ENCODE measurements around the gene SLC29A4. TPM values are rescaled to one million over a fixed set of nuclear protein-coding genes. Genes with fewer than 3 reads are reported as not detected.

SLC29A4 gene
- total RNA-seq, 1 donor from 2014 or later, result 6.3 TPM

- Histone ChIP-seq H3K27ac (ENCODE audit: low read depth, low read length) (no peak overlapping the region), H3K4me3 (ENCODE audit: low read length in 3 of 3) (no peak overlapping the region), H3K4me1 (ENCODE audit: control insufficient read depth in 3 of 3, insufficient read depth in 3 of 3, low read length in 3 of 3) (no peaks in the 10 kb centered on the region), H3K27me3 (ENCODE audit: control insufficient read depth in 3 of 3, insufficient read depth in 3 of 3, low read length in 3 of 3) (no peaks in the 10 kb centered on the region), H3K36me3 (ENCODE audit: control insufficient read depth in 3 of 3, insufficient read depth in 3 of 3, low read length in 3 of 3) (peaks cover 32 to 50% (median 44%) of the 10 kb centered on the region in 3 donors), H3K9ac (ENCODE audit: low read depth in 1 of 3, low read length in 3 of 3) (no peak overlapping the region), H3K9me3 (ENCODE audit: control insufficient read depth in 3 of 3, low read length in 3 of 3) (peaks cover 0 to 3% (median 0%) of the 10 kb centered on the region in 3 donors)
Observed at GRCh38 chr7:5339955-5340354, 57.2 kb downstream of the SLC29A4 start.

- H3K9me3 ChIP-seq (ENCODE audit: control insufficient read depth in 3 of 3, low read length in 3 of 3), result peaks cover 0 to 3% (median 0%) of the 10 kb centered on the region in 3 donors
- H3K27me3 ChIP-seq (ENCODE audit: control insufficient read depth in 3 of 3, insufficient read depth in 3 of 3, low read length in 3 of 3), result no peaks in the 10 kb centered on the region
- H3K27ac ChIP-seq (ENCODE audit: low read depth, low read length), result no peak overlapping the region
- no peak overlapping the region for H3K4me3 ChIP-seq (ENCODE audit: low read length in 3 of 3)
- no peak overlapping the region for H3K9ac ChIP-seq (ENCODE audit: low read depth in 1 of 3, low read length in 3 of 3)
- H3K36me3 ChIP-seq (ENCODE audit: control insufficient read depth in 3 of 3, insufficient read depth in 3 of 3, low read length in 3 of 3), result peaks cover 41 to 44% (median 42%) of the 10 kb centered on the region in 3 donors
- no peaks in the 10 kb centered on the region for H3K4me1 ChIP-seq (ENCODE audit: control insufficient read depth in 3 of 3, insufficient read depth in 3 of 3, low read length in 3 of 3)
Observed at GRCh38 chr7:5342631-5343030, 59.9 kb downstream of the SLC29A4 start.

GRCh38 chr7:5343884-5344283, 61.1 kb downstream of the SLC29A4 start:
- Histone ChIP-seq H3K27ac (ENCODE audit: low read depth, low read length) (no peak overlapping the region), H3K27me3 (ENCODE audit: control insufficient read depth in 3 of 3, insufficient read depth in 3 of 3, low read length in 3 of 3) (no peaks in the 10 kb centered on the region), H3K9me3 (ENCODE audit: control insufficient read depth in 3 of 3, low read length in 3 of 3) (peaks cover 0 to 3% (median 0%) of the 10 kb centered on the region in 3 donors), H3K9ac (ENCODE audit: low read depth in 1 of 3, low read length in 3 of 3) (no peak overlapping the region), H3K4me1 (ENCODE audit: control insufficient read depth in 3 of 3, insufficient read depth in 3 of 3, low read length in 3 of 3) (no peaks in the 10 kb centered on the region), H3K4me3 (ENCODE audit: low read length in 3 of 3) (no peak overlapping the region), H3K36me3 (ENCODE audit: control insufficient read depth in 3 of 3, insufficient read depth in 3 of 3, low read length in 3 of 3) (peaks cover 42 to 46% (median 44%) of the 10 kb centered on the region in 3 donors)

GRCh38 chr7:5344342-5344741, 61.6 kb downstream of the SLC29A4 start:
- H3K4me1 ChIP-seq (ENCODE audit: control insufficient read depth in 3 of 3, insufficient read depth in 3 of 3, low read length in 3 of 3), result no peaks in the 10 kb centered on the region
- peaks cover 43 to 44% (median 44%) of the 10 kb centered on the region in 3 donors for H3K36me3 ChIP-seq (ENCODE audit: control insufficient read depth in 3 of 3, insufficient read depth in 3 of 3, low read length in 3 of 3)
- no peak overlapping the region for H3K4me3 ChIP-seq (ENCODE audit: low read length in 3 of 3)
- no peak overlapping the region for H3K27ac ChIP-seq (ENCODE audit: low read depth, low read length)
- H3K9ac ChIP-seq (ENCODE audit: low read depth in 1 of 3, low read length in 3 of 3), result no peak overlapping the region
- H3K27me3 ChIP-seq (ENCODE audit: control insufficient read depth in 3 of 3, insufficient read depth in 3 of 3, low read length in 3 of 3), result no peaks in the 10 kb centered on the region
- H3K9me3 ChIP-seq (ENCODE audit: control insufficient read depth in 3 of 3, low read length in 3 of 3), result peaks cover 0 to 3% (median 0%) of the 10 kb centered on the region in 3 donors

- H3K27ac ChIP-seq (ENCODE audit: low read depth, low read length), result no peak overlapping the region
- no peaks in the 10 kb centered on the region for H3K27me3 ChIP-seq (ENCODE audit: control insufficient read depth in 3 of 3, insufficient read depth in 3 of 3, low read length in 3 of 3)
- no peak overlapping the region for H3K4me3 ChIP-seq (ENCODE audit: low read length in 3 of 3)
- peaks cover 40 to 45% (median 44%) of the 10 kb centered on the region in 3 donors for H3K36me3 ChIP-seq (ENCODE audit: control insufficient read depth in 3 of 3, insufficient read depth in 3 of 3, low read length in 3 of 3)
- H3K4me1 ChIP-seq (ENCODE audit: control insufficient read depth in 3 of 3, insufficient read depth in 3 of 3, low read length in 3 of 3), result no peaks in the 10 kb centered on the region
- peaks cover 0 to 3% (median 0%) of the 10 kb centered on the region in 3 donors for H3K9me3 ChIP-seq (ENCODE audit: control insufficient read depth in 3 of 3, low read length in 3 of 3)
- no peak overlapping the region for H3K9ac ChIP-seq (ENCODE audit: low read depth in 1 of 3, low read length in 3 of 3)
Observed at GRCh38 chr7:5345171-5345570, 62.4 kb downstream of the SLC29A4 start.

GRCh38 chr7:5345671-5346070, 62.9 kb downstream of the SLC29A4 start:
- H3K4me1 ChIP-seq (ENCODE audit: control insufficient read depth in 3 of 3, insufficient read depth in 3 of 3, low read length in 3 of 3), result no peaks in the 10 kb centered on the region
- no peak overlapping the region for H3K27ac ChIP-seq (ENCODE audit: low read depth, low read length)
- peaks cover 0 to 3% (median 0%) of the 10 kb centered on the region in 3 donors for H3K9me3 ChIP-seq (ENCODE audit: control insufficient read depth in 3 of 3, low read length in 3 of 3)
- no peak overlapping the region for H3K4me3 ChIP-seq (ENCODE audit: low read length in 3 of 3)
- no peak overlapping the region for H3K9ac ChIP-seq (ENCODE audit: low read depth in 1 of 3, low read length in 3 of 3)
- peaks cover 39 to 49% (median 48%) of the 10 kb centered on the region in 3 donors for H3K36me3 ChIP-seq (ENCODE audit: control insufficient read depth in 3 of 3, insufficient read depth in 3 of 3, low read length in 3 of 3)
- no peaks in the 10 kb centered on the region for H3K27me3 ChIP-seq (ENCODE audit: control insufficient read depth in 3 of 3, insufficient read depth in 3 of 3, low read length in 3 of 3)

- H3K4me1 ChIP-seq (ENCODE audit: control insufficient read depth in 3 of 3, insufficient read depth in 3 of 3, low read length in 3 of 3), result no peaks in the 10 kb centered on the region
- H3K27ac ChIP-seq (ENCODE audit: low read depth, low read length), result no peak overlapping the region
- no peak overlapping the region for H3K9ac ChIP-seq (ENCODE audit: low read depth in 1 of 3, low read length in 3 of 3)
- H3K4me3 ChIP-seq (ENCODE audit: low read length in 3 of 3), result no peak overlapping the region
- H3K36me3 ChIP-seq (ENCODE audit: control insufficient read depth in 3 of 3, insufficient read depth in 3 of 3, low read length in 3 of 3), result peaks cover 38 to 48% (median 45%) of the 10 kb centered on the region in 3 donors
- H3K9me3 ChIP-seq (ENCODE audit: control insufficient read depth in 3 of 3, low read length in 3 of 3), result peaks cover 0 to 3% (median 0%) of the 10 kb centered on the region in 3 donors
- no peaks in the 10 kb centered on the region for H3K27me3 ChIP-seq (ENCODE audit: control insufficient read depth in 3 of 3, insufficient read depth in 3 of 3, low read length in 3 of 3)
Observed at GRCh38 chr7:5348134-5349004, 65.6 kb downstream of the SLC29A4 start.

- Histone ChIP-seq H3K27ac (ENCODE audit: low read depth, low read length) (no peak overlapping the region), H3K4me3 (ENCODE audit: low read length in 3 of 3) (no peak overlapping the region), H3K4me1 (ENCODE audit: control insufficient read depth in 3 of 3, insufficient read depth in 3 of 3, low read length in 3 of 3) (no peaks in the 10 kb centered on the region)
Observed at GRCh38 chr7:5349005-5349380, 66.2 kb downstream of the SLC29A4 start.

GRCh38 chr7:5349437-5350173, 66.9 kb downstream of the SLC29A4 start:
- no peaks in the 10 kb centered on the region for H3K9me3 ChIP-seq (ENCODE audit: control insufficient read depth in 3 of 3, low read length in 3 of 3)
- H3K27ac ChIP-seq (ENCODE audit: low read depth, low read length), result no peak overlapping the region
- H3K27me3 ChIP-seq (ENCODE audit: control insufficient read depth in 3 of 3, insufficient read depth in 3 of 3, low read length in 3 of 3), result no peaks in the 10 kb centered on the region
- peaks cover 3 to 5% (median 5%) of the 10 kb centered on the region in 3 donors for H3K4me1 ChIP-seq (ENCODE audit: control insufficient read depth in 3 of 3, insufficient read depth in 3 of 3, low read length in 3 of 3)
- H3K4me3 ChIP-seq (ENCODE audit: low read length in 3 of 3), result no peak overlapping the region
- no peak overlapping the region for H3K9ac ChIP-seq (ENCODE audit: low read depth in 1 of 3, low read length in 3 of 3)
- peaks cover 25 to 35% (median 32%) of the 10 kb centered on the region in 3 donors for H3K36me3 ChIP-seq (ENCODE audit: control insufficient read depth in 3 of 3, insufficient read depth in 3 of 3, low read length in 3 of 3)

More at GRCh38 chr7:5349005-5349380, 66.2 kb downstream of the SLC29A4 start:
- peaks cover 31 to 42% (median 39%) of the 10 kb centered on the region in 3 donors for H3K36me3 ChIP-seq (ENCODE audit: control insufficient read depth in 3 of 3, insufficient read depth in 3 of 3, low read length in 3 of 3)
- H3K27me3 ChIP-seq (ENCODE audit: control insufficient read depth in 3 of 3, insufficient read depth in 3 of 3, low read length in 3 of 3), result no peaks in the 10 kb centered on the region
- peaks cover 0 to 1% (median 0%) of the 10 kb centered on the region in 3 donors for H3K9me3 ChIP-seq (ENCODE audit: control insufficient read depth in 3 of 3, low read length in 3 of 3)
- no peak overlapping the region for H3K9ac ChIP-seq (ENCODE audit: low read depth in 1 of 3, low read length in 3 of 3)

- Histone ChIP-seq H3K27me3 (ENCODE audit: control insufficient read depth in 3 of 3, insufficient read depth in 3 of 3, low read length in 3 of 3) (no peaks in the 10 kb centered on the region), H3K9me3 (ENCODE audit: control insufficient read depth in 3 of 3, low read length in 3 of 3) (no peaks in the 10 kb centered on the region), H3K27ac (ENCODE audit: low read depth, low read length) (no peak overlapping the region), H3K36me3 (ENCODE audit: control insufficient read depth in 3 of 3, insufficient read depth in 3 of 3, low read length in 3 of 3) (peaks cover 22 to 30% (median 27%) of the 10 kb centered on the region in 3 donors), H3K4me1 (ENCODE audit: control insufficient read depth in 3 of 3, insufficient read depth in 3 of 3, low read length in 3 of 3) (peaks cover 9 to 11% (median 10%) of the 10 kb centered on the region in 3 donors), H3K9ac (ENCODE audit: low read depth in 1 of 3, low read length in 3 of 3) (no peak overlapping the region), H3K4me3 (ENCODE audit: low read length in 3 of 3) (no peak overlapping the region)
Observed at GRCh38 chr7:5350174-5350463, 67.4 kb downstream of the SLC29A4 start.
